Measurements from ENCODE around the gene HK3.

Gene HK3

GRCh38 chr5:176851380-176851779 lies 47.8 kb downstream of the HK3 start:
- H3K9me3 ChIP-seq (ENCODE audit: insufficient read depth, low read length, severe bottlenecking) = no peaks in the 10 kb centered on the region
- H3K36me3 ChIP-seq (ENCODE audit: insufficient read depth, low read length) = no peaks in the 10 kb centered on the region
- no peak overlapping the region for H3K4me2 ChIP-seq (ENCODE audit: insufficient read depth, low read length)
- ATAC-seq (ENCODE audit: insufficient read depth, low read depth) (no peak), DNase-seq (no peak)
- TF ChIP-seq EZH2 (IDR thresholded peaks at IDR 0.05; ENCODE audit: borderline replicate concordance, low read depth, low read length, severe bottlenecking) (no peak), CTCF (IDR thresholded peaks at IDR 0.05; ENCODE audit: borderline replicate concordance, extremely low read depth, low read length, poor library complexity, severe bottlenecking) (no peak)
- H3K27ac ChIP-seq (ENCODE audit: low read length) = no peak overlapping the region
- H4K20me1 ChIP-seq (ENCODE audit: insufficient read depth, low read length) = no peaks in the 10 kb centered on the region
- no peak overlapping the region for H2AFZ ChIP-seq (ENCODE audit: low read depth, low read length)
- no peaks in the 10 kb centered on the region for H3K27me3 ChIP-seq (ENCODE audit: insufficient read depth, low read length, poor library complexity)
- H3K4me3 ChIP-seq (ENCODE audit: low read depth in 1 of 2, low read length in 2 of 2) = no peak overlapping the region
- H3K9ac ChIP-seq (ENCODE audit: low read depth, low read length) = no peak overlapping the region
- no peaks in the 10 kb centered on the region for H3K4me1 ChIP-seq (ENCODE audit: insufficient read depth, low read length)
- H3K79me2 ChIP-seq (ENCODE audit: insufficient read depth, low read length) = no peaks in the 10 kb centered on the region

- no peak overlapping the region for H2AFZ ChIP-seq (ENCODE audit: low read depth, low read length)
- DNase-seq (no peak), ATAC-seq (ENCODE audit: insufficient read depth, low read depth) (no peak)
- H3K9ac ChIP-seq (ENCODE audit: low read depth, low read length) = no peak overlapping the region
- peaks cover 6% of the 10 kb centered on the region; the same call in 1 of the 2 replicates for H4K20me1 ChIP-seq (ENCODE audit: insufficient read depth, low read length)
- no peaks in the 10 kb centered on the region for H3K4me1 ChIP-seq (ENCODE audit: insufficient read depth, low read length)
- H3K27me3 ChIP-seq (ENCODE audit: insufficient read depth, low read length, poor library complexity) = no peaks in the 10 kb centered on the region
- H3K4me2 ChIP-seq (ENCODE audit: insufficient read depth, low read length) = no peak overlapping the region
- TF ChIP-seq EZH2 (IDR thresholded peaks at IDR 0.05; ENCODE audit: borderline replicate concordance, low read depth, low read length, severe bottlenecking) (no peak), CTCF (IDR thresholded peaks at IDR 0.05; ENCODE audit: borderline replicate concordance, extremely low read depth, low read length, poor library complexity, severe bottlenecking) (no peak)
- no peak overlapping the region for H3K27ac ChIP-seq (ENCODE audit: low read length)
- no peaks in the 10 kb centered on the region for H3K36me3 ChIP-seq (ENCODE audit: insufficient read depth, low read length)
- H3K79me2 ChIP-seq (ENCODE audit: insufficient read depth, low read length) = no peaks in the 10 kb centered on the region
- no peaks in the 10 kb centered on the region for H3K9me3 ChIP-seq (ENCODE audit: insufficient read depth, low read length, severe bottlenecking)
- no peak overlapping the region for H3K4me3 ChIP-seq (ENCODE audit: low read depth in 1 of 2, low read length in 2 of 2)
Measured at GRCh38 chr5:176850371-176851245, 48.5 kb downstream of the HK3 start.

GRCh38 chr5:176849611-176850227 lies 49.4 kb downstream of the HK3 start:
- TF ChIP-seq EZH2 (IDR thresholded peaks at IDR 0.05; ENCODE audit: borderline replicate concordance, low read depth, low read length, severe bottlenecking) (no peak), CTCF (IDR thresholded peaks at IDR 0.05; ENCODE audit: borderline replicate concordance, extremely low read depth, low read length, poor library complexity, severe bottlenecking) (no peak)
- H3K4me2 ChIP-seq (ENCODE audit: insufficient read depth, low read length) = no peak overlapping the region
- H3K79me2 ChIP-seq (ENCODE audit: insufficient read depth, low read length) = no peaks in the 10 kb centered on the region
- H3K36me3 ChIP-seq (ENCODE audit: insufficient read depth, low read length) = no peaks in the 10 kb centered on the region
- H3K4me3 ChIP-seq (ENCODE audit: low read depth in 1 of 2, low read length in 2 of 2) = no peak overlapping the region
- no peak overlapping the region for H3K27ac ChIP-seq (ENCODE audit: low read length)
- H2AFZ ChIP-seq (ENCODE audit: low read depth, low read length) = no peak overlapping the region
- no peak for DNase-seq
- peaks cover 13% of the 10 kb centered on the region for H4K20me1 ChIP-seq (ENCODE audit: insufficient read depth, low read length)
- no peak for ATAC-seq (ENCODE audit: insufficient read depth, low read depth)
- H3K9ac ChIP-seq (ENCODE audit: low read depth, low read length) = no peak overlapping the region
- H3K4me1 ChIP-seq (ENCODE audit: insufficient read depth, low read length) = no peaks in the 10 kb centered on the region
- H3K9me3 ChIP-seq (ENCODE audit: insufficient read depth, low read length, severe bottlenecking) = no peaks in the 10 kb centered on the region
- H3K27me3 ChIP-seq (ENCODE audit: insufficient read depth, low read length, poor library complexity) = no peaks in the 10 kb centered on the region

Measured in DND-41 (cell line).